Subcutaneous adipose tissue (tissue), 4 donors: ENCODE results near the gene HIVEP3. TPM values are rescaled to one million over a fixed set of nuclear protein-coding genes. Genes with fewer than 3 reads are reported as not detected.

ENCODE experiments used
- total RNA-seq, 4 donors: library from RNA; depleted of rRNA; stranded (reverse); fragments of >200 nt; gene quantifications; one replicate each; pipeline ENCODE4 v1.1.0, GENCODE V29; 2016
- TF ChIP-seq, protein P1 (sequence below): fragments of 450-650 bp; IDR thresholded peaks from one replicate; pipeline ENCODE4 v1.5.1; 2016; ENCODE audit warnings: low read depth, mild to moderate bottlenecking, control low read depth, antibody characterized with exemption, moderate library complexity

HIVEP3 gene
- total RNA-seq, 4 donors from 2014 or later, result 2.4 to 9.6 (median 5.0) TPM

GRCh38 chr1:41726292-41726691 is 192.4 kb downstream of the HIVEP3 start:
- TF ChIP-seq, protein P1, sequence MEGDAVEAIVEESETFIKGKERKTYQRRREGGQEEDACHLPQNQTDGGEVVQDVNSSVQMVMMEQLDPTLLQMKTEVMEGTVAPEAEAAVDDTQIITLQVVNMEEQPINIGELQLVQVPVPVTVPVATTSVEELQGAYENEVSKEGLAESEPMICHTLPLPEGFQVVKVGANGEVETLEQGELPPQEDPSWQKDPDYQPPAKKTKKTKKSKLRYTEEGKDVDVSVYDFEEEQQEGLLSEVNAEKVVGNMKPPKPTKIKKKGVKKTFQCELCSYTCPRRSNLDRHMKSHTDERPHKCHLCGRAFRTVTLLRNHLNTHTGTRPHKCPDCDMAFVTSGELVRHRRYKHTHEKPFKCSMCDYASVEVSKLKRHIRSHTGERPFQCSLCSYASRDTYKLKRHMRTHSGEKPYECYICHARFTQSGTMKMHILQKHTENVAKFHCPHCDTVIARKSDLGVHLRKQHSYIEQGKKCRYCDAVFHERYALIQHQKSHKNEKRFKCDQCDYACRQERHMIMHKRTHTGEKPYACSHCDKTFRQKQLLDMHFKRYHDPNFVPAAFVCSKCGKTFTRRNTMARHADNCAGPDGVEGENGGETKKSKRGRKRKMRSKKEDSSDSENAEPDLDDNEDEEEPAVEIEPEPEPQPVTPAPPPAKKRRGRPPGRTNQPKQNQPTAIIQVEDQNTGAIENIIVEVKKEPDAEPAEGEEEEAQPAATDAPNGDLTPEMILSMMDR, result no peak

DNA sequence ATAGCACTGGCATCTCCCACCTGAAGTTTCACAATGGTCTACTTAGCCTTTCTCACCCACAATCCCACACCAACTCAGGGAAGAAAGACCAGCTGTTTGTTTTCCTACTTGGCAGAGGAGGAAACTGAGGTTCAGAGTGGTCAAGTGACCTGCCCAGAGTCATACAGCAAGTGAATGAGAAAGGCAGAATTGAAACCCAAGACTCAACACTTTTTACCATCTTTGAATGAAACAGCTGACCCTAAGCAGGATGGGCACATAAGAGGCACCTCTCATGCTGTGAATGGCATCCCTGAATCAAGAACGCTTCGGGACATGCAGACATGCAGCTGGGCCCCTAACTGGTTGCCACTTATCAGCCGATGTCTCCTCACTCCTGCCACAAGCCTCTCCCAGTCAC is 193.8 kb downstream of the HIVEP3 start:
- TF ChIP-seq, protein P1, result no peak

- TF ChIP-seq, protein P1, result no peak
Observed at GRCh38 chr1:41724248-41724647, 194.5 kb downstream of the HIVEP3 start.

GRCh38 chr1:41723786-41724185 is 194.9 kb downstream of the HIVEP3 start:
- TF ChIP-seq, protein P1, result no peak

GRCh38 chr1:41722184-41722583 is 196.5 kb downstream of the HIVEP3 start:
- TF ChIP-seq, protein P1, result no peak

GRCh38 chr1:41720861-41721410 is 197.8 kb downstream of the HIVEP3 start:
- TF ChIP-seq, protein P1, result no peak

DNA sequence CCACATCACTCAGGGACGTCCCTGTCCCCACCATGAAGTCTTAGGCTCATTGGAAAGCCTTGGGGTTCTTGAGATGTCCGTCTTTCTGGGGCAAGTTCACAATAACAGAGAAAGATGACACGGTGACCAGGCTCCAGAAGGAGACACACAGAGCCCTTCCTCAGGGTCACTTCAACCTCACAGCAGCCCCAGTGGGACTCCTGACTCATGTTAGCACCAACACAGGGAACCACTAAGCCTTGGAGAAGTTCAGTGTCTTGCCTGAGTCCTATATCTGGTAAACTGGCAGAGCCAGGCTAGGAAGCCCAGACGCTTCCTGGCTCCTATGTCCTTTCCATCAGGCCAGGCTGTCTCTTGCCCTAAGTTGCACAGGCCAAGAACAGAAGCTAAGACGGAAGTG is 199.1 kb downstream of the HIVEP3 start:
- TF ChIP-seq, protein P1, result no peak
